Osteoblast (primary cell): Measurements from ENCODE around the gene GPR42. TPM values are rescaled to one million over a fixed set of nuclear protein-coding genes. Genes with fewer than 3 reads are reported as not detected.
A peak's percentile ranks its signal among the peaks of the same experiment; 100 is the strongest.
"Not testable (repeated sequence)": the region's sequence is repeated elsewhere in the genome, so short reads cannot be mapped to it uniquely, and the experiment has no call there.

Experiments
- DNase-seq: peaks from one replicate; pipeline ENCODE4 v3.0.0; 2011; ENCODE audit warnings: low spot score, mixed read lengths; ENCODE audit not compliant: insufficient read length; ENCODE audit errors: missing footprints
- H2AFZ ChIP-seq: 2 replicates; pipeline ENCODE4 v1.6.0; 2011; ENCODE audit warnings: mild to moderate bottlenecking, low read length
- H3K27ac ChIP-seq: 2 replicates; pipeline ENCODE4 v1.5.1; 2011; ENCODE audit warnings: mild to moderate bottlenecking, low read depth, low read length, moderate library complexity
- H3K27me3 ChIP-seq: 2 replicates; pipeline ENCODE4 v1.6.0; 2012; ENCODE audit warnings: mild to moderate bottlenecking, control low read depth, inconsistent platforms, low read length, moderate library complexity; ENCODE audit not compliant: insufficient read depth
- H3K36me3 ChIP-seq: 2 replicates; pipeline ENCODE4 v1.5.1; 2011; ENCODE audit warnings: mild to moderate bottlenecking, low read length, control low read depth, moderate library complexity; ENCODE audit not compliant: insufficient read depth
- H3K4me1 ChIP-seq: 2 replicates; pipeline ENCODE4 v1.5.1; 2011; ENCODE audit warnings: mild to moderate bottlenecking, low read length, control low read depth, moderate library complexity; ENCODE audit not compliant: insufficient read depth
- H3K4me2 ChIP-seq: 2 replicates; pipeline ENCODE4 v1.6.0; 2011; ENCODE audit warnings: mild to moderate bottlenecking, low read length; ENCODE audit not compliant: insufficient read depth
- H3K4me3 ChIP-seq: fragments of 200-600 bp; sonication (generic); 3 replicates; pipeline ENCODE4 v1.5.1; 2012; ENCODE audit warnings: mild to moderate bottlenecking, low read length, inconsistent platforms; ENCODE audit not compliant: insufficient read depth
- H3K79me2 ChIP-seq: 2 replicates; pipeline ENCODE4 v1.6.0; 2012; ENCODE audit warnings: mild to moderate bottlenecking, low read length, control low read depth, inconsistent platforms; ENCODE audit not compliant: insufficient read depth
- H3K9me3 ChIP-seq: 2 replicates; pipeline ENCODE4 v1.5.1; 2011; ENCODE audit warnings: low read depth, low read length, control low read depth
- H4K20me1 ChIP-seq: 2 replicates; pipeline ENCODE4 v1.6.0; 2012; ENCODE audit warnings: mild to moderate bottlenecking, low read length, control low read depth; ENCODE audit not compliant: insufficient read depth
- CTCF ChIP-seq: IDR thresholded peaks from 2 replicates; pipeline ENCODE4 v1.5.1; 2011; ENCODE audit warnings: mild to moderate bottlenecking, low read depth, low read length, moderate library complexity; ENCODE audit errors: extremely low read depth
- total RNA-seq: library from RNA; depleted of rRNA; stranded (reverse); fragments of >200 nt; gene quantifications from 2 replicates; pipeline ENCODE4 v1.2.3, GENCODE V29; 2012

The GPR42 gene
- total RNA-seq, 1 donor: not detected

DNA sequence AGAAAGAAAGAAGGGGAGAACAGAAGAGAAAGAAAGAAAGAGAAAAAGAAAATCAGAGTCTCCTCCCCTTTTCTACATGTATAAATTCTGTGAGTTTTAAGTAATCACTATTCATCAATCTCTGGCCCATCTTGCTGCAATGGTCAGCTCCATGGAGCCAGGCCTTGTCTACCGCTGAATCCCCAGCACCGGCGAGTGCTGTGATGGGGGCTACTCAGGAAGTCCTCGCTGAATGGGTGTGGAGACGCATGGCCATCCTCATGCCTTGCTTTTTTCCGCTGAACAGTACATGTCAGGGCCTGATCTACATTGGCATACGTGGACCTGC lies 29.9 kb downstream of the GPR42 start:
- no peaks in the 10 kb centered on the region for H3K27me3 ChIP-seq
- no peaks in the 10 kb centered on the region for H3K79me2 ChIP-seq
- TF ChIP-seq CTCF: no peak
- no peak for DNase-seq
- no peak overlapping the region for H2AFZ ChIP-seq
- peaks cover 9% of the 10 kb centered on the region for H3K4me1 ChIP-seq
- H3K4me2 ChIP-seq: no peak overlapping the region
- H3K36me3 ChIP-seq: no peaks in the 10 kb centered on the region
- no peaks in the 10 kb centered on the region for H3K9me3 ChIP-seq
- H4K20me1 ChIP-seq: no peaks in the 10 kb centered on the region
- no peak overlapping the region for H3K4me3 ChIP-seq
- no peak overlapping the region for H3K27ac ChIP-seq

- not testable (repeated sequence) for H3K27ac ChIP-seq, H3K27me3 ChIP-seq, H4K20me1 ChIP-seq, DNase-seq, H2AFZ ChIP-seq, H3K79me2 ChIP-seq, H3K4me2 ChIP-seq, H3K9me3 ChIP-seq, H3K4me3 ChIP-seq, H3K36me3 ChIP-seq
- peaks cover 10% of the 10 kb centered on the region for H3K4me1 ChIP-seq
Measured at GRCh38 chr19:35401416-35401815, 30.5 kb downstream of the GPR42 start.

- H3K36me3 ChIP-seq: no peaks in the 10 kb centered on the region
- H3K9me3 ChIP-seq: no peaks in the 10 kb centered on the region
- DNase-seq: no peak
- H2AFZ ChIP-seq: no peak overlapping the region
- H3K27ac ChIP-seq: no peak overlapping the region
- peaks cover 10% of the 10 kb centered on the region for H3K4me1 ChIP-seq
- H3K4me2 ChIP-seq: no peak overlapping the region
- H4K20me1 ChIP-seq: no peaks in the 10 kb centered on the region
- no peaks in the 10 kb centered on the region for H3K27me3 ChIP-seq
- no peak for TF ChIP-seq CTCF
- H3K4me3 ChIP-seq: no peak overlapping the region
- no peaks in the 10 kb centered on the region for H3K79me2 ChIP-seq
Measured at GRCh38 chr19:35403116-35403760, 32.4 kb downstream of the GPR42 start.

DNA sequence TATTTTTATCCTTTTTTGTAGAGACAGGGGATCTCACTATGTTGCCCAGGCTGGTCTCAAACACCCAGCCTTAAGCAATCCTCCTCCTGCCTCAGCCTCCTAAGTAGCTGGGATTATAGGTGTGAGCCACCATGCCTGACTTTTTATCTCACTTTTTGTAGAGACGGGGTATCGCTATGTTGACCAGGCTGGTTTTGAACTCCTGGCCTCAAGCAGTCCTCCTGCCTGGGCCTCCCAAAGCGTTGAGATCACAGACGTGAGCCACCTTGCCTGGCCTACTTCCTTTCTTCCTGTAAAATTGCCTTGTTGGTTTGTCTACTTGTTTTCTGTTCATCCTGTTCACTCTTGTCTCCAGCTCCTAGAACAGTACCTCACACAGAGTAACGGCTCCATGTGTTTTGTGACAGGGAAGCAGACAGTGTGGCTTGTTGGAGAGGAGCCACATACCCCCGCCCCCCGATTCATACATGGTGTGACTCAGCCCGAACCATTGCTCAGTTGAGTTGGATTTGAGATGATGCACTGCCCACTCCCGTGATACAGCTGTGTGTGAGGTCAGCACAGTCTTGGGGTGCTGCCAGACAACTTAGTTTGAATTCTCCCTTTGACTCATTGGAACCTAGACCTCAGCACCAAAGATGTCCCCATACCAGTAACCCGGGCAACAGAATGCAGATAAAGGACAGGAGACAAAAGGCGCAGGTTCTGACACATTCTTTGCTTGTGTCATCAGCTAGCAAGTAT lies 34.2 kb downstream of the GPR42 start:
- H3K79me2 ChIP-seq: no peaks in the 10 kb centered on the region
- H3K9me3 ChIP-seq: no peaks in the 10 kb centered on the region
- no peak for TF ChIP-seq CTCF
- H3K27ac ChIP-seq: peak overlapping the region; percentile 52
- H3K36me3 ChIP-seq: no peaks in the 10 kb centered on the region
- no peaks in the 10 kb centered on the region for H4K20me1 ChIP-seq
- H3K27me3 ChIP-seq: no peaks in the 10 kb centered on the region
- peaks cover 10% of the 10 kb centered on the region for H3K4me1 ChIP-seq
- H2AFZ ChIP-seq: peak overlapping the region; percentile 31
- DNase-seq: peak; percentile 93
- H3K4me2 ChIP-seq: no peak overlapping the region
- no peak overlapping the region for H3K4me3 ChIP-seq
